Pericardium fibroblast (primary cell): ENCODE results near the gene ADAMTS3. TPM values are rescaled to one million over a fixed set of nuclear protein-coding genes. Genes with fewer than 3 reads are reported as not detected.

Experiments
- total RNA-seq: library from RNA; depleted of rRNA; stranded (reverse); fragments of >200 nt; gene quantifications from 2 replicates; pipeline ENCODE4 v1.2.3, GENCODE V29; 2015

Gene ADAMTS3
- 3.0 and 4.4 TPM in 2 replicates for total RNA-seq

GRCh38 chr4:72568959-72569718 is at the start of gene ADAMTS3:
ADAMTS3 (minus strand) TSS chr4:72569221; CDS start chr4:72568762, 459 bp downstream.

